Panc1 (cell line): ENCODE data around the gene ZNF599.

Source experiments
- POLR2AphosphoS5 ChIP-seq: IDR thresholded peaks from 2 replicates; pipeline ENCODE4 v1.6.1; 2012; ENCODE audit warnings: mild to moderate bottlenecking, low read depth, low read length, moderate library complexity
- SIN3A ChIP-seq: IDR thresholded peaks from 2 replicates; pipeline ENCODE4 v1.6.1; 2012; ENCODE audit warnings: low read depth, mild to moderate bottlenecking, low read length, moderate library complexity, borderline replicate concordance; ENCODE audit not compliant: insufficient read depth
- TF ChIP-seq, protein P1 (sequence below): fragments of 450-650 bp; IDR thresholded peaks from 2 replicates; pipeline ENCODE4 v1.5.1; 2017; ENCODE audit warnings: mild to moderate bottlenecking
- TF ChIP-seq, protein P2 (sequence below), 2 experiments: IDR thresholded peaks; 2 replicates each; pipeline ENCODE4 v1.6.1; 2011 to 2012; ENCODE audit warnings: low read depth in 2 of 2, control low read depth in 1 of 2, low read length in 1 of 2, mild to moderate bottlenecking in 1 of 2, moderate library complexity in 1 of 2; ENCODE audit not compliant: insufficient read depth in 1 of 2

DNA sequence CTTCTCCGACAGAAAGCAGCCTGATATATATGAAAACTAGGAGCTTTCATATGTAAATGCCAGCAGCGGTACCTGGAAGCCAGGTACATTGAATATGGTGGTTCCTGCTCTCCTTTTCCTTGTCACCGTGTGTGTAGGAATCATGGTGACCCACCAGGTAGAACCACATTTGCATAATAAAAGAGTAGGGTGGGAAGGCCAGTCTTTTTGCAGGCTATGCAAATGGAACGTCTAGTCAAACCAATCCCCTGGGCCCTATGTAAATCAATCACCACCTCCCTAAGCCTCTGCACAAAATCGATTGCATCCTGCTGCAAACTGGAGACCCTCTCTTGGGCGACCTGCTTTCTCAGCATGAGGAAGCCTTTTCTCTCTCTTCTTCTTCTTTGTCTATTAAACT is 61.1 kb downstream of the ZNF599 start:
- TF ChIP-seq, protein P1, sequence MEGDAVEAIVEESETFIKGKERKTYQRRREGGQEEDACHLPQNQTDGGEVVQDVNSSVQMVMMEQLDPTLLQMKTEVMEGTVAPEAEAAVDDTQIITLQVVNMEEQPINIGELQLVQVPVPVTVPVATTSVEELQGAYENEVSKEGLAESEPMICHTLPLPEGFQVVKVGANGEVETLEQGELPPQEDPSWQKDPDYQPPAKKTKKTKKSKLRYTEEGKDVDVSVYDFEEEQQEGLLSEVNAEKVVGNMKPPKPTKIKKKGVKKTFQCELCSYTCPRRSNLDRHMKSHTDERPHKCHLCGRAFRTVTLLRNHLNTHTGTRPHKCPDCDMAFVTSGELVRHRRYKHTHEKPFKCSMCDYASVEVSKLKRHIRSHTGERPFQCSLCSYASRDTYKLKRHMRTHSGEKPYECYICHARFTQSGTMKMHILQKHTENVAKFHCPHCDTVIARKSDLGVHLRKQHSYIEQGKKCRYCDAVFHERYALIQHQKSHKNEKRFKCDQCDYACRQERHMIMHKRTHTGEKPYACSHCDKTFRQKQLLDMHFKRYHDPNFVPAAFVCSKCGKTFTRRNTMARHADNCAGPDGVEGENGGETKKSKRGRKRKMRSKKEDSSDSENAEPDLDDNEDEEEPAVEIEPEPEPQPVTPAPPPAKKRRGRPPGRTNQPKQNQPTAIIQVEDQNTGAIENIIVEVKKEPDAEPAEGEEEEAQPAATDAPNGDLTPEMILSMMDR, result no peak
- TF ChIP-seq, protein P2, sequence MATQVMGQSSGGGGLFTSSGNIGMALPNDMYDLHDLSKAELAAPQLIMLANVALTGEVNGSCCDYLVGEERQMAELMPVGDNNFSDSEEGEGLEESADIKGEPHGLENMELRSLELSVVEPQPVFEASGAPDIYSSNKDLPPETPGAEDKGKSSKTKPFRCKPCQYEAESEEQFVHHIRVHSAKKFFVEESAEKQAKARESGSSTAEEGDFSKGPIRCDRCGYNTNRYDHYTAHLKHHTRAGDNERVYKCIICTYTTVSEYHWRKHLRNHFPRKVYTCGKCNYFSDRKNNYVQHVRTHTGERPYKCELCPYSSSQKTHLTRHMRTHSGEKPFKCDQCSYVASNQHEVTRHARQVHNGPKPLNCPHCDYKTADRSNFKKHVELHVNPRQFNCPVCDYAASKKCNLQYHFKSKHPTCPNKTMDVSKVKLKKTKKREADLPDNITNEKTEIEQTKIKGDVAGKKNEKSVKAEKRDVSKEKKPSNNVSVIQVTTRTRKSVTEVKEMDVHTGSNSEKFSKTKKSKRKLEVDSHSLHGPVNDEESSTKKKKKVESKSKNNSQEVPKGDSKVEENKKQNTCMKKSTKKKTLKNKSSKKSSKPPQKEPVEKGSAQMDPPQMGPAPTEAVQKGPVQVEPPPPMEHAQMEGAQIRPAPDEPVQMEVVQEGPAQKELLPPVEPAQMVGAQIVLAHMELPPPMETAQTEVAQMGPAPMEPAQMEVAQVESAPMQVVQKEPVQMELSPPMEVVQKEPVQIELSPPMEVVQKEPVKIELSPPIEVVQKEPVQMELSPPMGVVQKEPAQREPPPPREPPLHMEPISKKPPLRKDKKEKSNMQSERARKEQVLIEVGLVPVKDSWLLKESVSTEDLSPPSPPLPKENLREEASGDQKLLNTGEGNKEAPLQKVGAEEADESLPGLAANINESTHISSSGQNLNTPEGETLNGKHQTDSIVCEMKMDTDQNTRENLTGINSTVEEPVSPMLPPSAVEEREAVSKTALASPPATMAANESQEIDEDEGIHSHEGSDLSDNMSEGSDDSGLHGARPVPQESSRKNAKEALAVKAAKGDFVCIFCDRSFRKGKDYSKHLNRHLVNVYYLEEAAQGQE (IDR thresholded peaks at IDR 0.05; ENCODE audit: insufficient read depth in 1 of 2, low read depth in 2 of 2, low read length in 1 of 2), result no peak
- TF ChIP-seq POLR2AphosphoS5 (no peak), SIN3A (no peak)
